ENCODE data around the gene PPP4R3A.

- TF ChIP-seq CTCF (IDR thresholded peaks at IDR 0.05; ENCODE audit: extremely low read depth in 1 of 2, insufficient read depth in 1 of 2, low read depth in 1 of 2, low read length in 2 of 2): no peak
- TF ChIP-seq POLR2AphosphoS5 (IDR thresholded peaks at IDR 0.05; ENCODE audit: insufficient read depth, low read depth, low read length): no peak
- no peak for TF ChIP-seq POLR2A (IDR thresholded peaks at IDR 0.05; ENCODE audit: low read depth, low read length)
- no peak for TF ChIP-seq MYC (IDR thresholded peaks at IDR 0.05; ENCODE audit: low read depth, low read length)
- TF ChIP-seq EZH2 (IDR thresholded peaks at IDR 0.05; ENCODE audit: borderline replicate concordance, low read depth, low read length, severe bottlenecking): no peak
- TF ChIP-seq MAX (IDR thresholded peaks at IDR 0.05; ENCODE audit: insufficient read depth, insufficient read length): no peak
These were observed 39.9 kb downstream of the PPP4R3A start for GRCh38 chr14:91470216-91470615.
